Fibroblast of peridontal ligament (primary cell): Measurements from ENCODE around the gene SEC11A.
"Not testable (repeated sequence)": the region's sequence is repeated elsewhere in the genome, so short reads cannot be mapped to it uniquely, and the experiment has no call there.

Experiments used
- DNase-seq: peaks from one replicate; pipeline ENCODE4 v3.0.0-alpha.2; 2010; ENCODE audit errors: extremely low read depth

The SEC11A gene

DNA sequence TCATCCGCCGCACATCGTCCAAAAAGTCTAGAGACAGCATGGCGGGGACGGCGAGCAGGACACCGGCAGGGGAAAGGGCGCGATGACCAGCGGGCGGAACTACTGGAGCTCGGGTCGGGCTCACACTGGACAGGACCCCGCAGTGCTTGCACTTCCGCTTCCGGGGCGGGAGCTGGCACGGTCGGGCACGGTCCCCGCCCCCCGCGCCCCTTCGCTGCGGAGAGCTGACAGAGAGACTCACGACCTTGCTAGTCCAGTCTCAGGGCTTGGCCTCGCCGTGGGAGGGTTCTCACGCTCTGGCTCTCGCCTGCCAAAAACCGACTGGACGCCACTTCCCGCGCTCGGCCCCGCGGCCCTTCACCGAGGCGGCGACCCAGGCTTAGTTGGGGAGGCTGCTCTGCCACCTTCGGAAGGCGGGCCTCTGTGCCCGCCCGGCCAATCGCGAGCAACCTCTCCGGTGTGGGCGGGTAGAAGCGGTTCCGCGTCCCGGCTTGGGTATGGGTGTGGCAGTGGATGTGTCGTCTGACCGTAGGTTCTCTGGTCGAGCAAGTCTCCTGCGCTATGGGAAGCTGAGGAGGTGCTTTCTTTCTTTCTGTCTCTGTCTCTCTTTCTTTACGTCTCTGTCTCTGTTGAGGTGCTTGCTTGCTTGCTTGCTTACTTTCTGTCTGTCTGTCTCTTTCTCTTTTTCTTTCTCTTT lies at the start of gene SEC11A:
Gene SEC11A (minus strand): TSS at position 104 of the 697 bp plus-strand sequence. CDS start 64 bp downstream, at position 40.
- peak; percentile 91 for DNase-seq

DNA sequence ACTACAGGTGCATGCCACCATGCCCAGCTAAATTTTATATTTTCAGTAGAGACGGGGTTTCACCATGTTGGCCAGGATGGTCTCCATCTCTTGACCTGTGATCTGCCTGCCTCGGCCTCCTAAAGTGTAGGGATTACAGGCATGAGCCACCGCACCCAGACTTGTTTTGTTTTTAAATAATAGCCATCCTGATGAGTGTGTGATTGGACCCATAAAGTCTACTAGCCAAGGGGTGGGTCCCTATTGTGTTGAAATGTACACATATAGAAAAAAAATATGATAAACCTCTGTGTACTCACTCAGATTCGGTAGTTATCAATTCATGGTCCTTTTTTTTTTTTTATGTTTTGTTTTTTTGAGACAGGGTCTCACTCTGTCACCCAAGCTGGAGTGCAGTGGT lies 49.7 kb upstream of the SEC11A start:
- DNase-seq = no peak

DNA sequence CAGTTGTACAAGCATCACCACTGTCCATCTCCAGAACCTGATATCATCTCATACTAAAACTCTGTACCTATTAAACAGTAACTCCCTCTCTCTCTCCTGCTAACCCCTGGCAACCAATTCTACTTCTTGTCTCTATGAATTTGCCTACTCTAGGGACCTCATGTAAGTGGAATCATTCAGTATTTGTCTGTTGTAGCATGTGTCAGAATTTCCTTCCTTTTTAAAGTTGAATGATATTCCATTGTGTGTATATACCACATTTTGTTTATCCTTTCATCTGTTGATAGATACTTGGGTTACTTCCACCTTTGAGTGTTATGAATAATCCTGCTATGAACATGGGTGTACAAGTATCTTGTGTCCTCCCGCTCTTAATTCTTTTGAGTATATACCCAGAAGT lies 49.0 kb upstream of the SEC11A start:
- no peak for DNase-seq

DNA sequence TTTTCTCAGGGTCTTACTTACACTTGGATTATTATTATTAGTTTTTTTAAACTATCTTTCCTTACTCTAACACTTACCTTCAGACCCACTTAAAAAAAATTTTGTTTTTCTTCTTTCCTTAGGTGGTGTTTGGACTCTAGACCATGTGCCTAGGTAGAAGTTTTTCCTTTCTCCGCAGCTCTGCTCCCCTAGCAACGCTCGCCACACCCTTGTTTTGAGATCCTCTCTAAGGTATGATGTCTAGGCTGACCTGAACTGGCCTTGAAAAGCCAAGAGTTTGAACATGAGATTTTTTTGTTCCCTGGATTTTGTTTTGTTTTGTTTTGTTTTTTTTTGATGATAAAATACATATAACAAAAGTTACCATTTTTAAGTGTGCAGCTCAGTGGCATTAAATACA lies 48.6 kb upstream of the SEC11A start:
- DNase-seq = no peak

DNA sequence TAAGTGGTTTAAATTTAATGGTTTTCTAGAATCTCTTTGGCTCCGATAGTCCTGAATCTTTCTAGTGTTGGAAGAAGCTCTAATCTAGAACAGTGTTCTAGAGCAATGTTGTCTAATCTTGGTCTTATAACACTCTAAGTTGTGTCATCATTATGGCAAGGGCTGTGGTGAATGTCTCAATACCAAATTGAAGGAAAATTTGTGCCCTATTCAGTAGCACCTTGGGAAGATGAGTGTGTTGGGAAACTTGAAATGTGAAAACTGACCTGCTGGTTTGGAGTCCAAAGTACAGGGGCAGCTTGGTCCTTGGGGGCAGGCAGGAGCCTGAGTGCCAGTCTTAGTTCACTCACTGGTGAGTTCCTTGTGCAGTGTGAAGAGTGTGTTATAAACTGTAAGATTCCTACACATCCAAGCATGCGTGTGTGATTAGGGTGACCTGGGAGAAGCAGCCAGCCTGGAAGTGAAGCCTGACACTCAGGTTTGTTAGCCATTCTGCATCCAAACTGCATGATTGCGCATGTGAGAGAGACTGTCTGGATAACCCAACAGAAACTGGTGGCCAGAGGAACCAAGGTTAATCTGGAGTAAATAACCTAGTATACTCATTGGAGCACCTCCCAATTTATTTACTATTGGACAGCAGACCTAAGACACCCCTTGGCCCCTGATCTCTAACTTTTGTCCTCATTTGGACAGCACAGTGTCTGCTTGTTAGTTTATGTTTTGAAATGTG lies 47.1 kb upstream of the SEC11A start:
- DNase-seq = no peak

DNA sequence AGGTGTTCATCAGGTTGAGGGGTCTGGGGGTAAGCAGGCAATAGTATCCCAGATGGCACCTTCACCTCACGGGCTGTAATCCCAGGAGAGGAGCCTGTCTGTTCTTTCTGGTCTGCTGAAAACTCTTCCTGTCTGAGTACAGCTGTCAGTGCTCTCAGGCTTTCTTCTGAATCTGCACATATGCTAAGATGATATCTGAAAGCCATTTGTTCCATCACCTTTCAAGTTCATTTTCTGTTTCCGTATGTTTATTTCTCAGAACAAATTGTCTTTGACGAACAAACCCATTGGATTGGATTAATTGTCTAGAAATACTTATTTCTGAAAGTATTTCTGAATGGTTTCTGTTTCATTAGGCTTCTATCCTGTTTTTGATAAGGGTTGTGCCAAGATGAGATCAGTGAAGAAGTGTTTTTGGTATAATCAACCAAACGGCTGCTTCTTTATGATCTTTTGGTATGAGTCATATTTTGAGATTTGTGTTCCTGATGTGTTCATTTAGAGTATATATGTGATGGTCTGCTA lies 45.7 kb upstream of the SEC11A start:
- peak; percentile 13 for DNase-seq

DNA sequence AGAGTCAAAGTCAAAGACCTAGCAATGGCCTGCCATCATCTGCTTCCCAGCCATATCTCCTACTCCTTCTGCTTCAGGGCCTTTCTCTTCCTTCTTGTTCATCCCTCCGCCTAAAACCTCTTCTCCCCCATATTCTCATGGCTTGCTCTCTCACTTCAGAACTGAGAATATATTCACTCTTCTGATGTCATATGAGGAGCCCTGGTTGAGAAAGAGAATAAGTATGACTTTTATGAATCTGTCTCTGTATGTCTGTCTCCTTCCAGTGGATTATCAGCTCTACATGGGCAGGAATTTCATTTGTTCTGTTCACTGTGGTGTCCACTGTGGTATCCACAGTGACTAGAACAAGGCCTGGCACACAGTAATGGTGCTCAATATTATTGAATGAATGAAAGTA lies 44.3 kb upstream of the SEC11A start:
- no peak for DNase-seq

DNA sequence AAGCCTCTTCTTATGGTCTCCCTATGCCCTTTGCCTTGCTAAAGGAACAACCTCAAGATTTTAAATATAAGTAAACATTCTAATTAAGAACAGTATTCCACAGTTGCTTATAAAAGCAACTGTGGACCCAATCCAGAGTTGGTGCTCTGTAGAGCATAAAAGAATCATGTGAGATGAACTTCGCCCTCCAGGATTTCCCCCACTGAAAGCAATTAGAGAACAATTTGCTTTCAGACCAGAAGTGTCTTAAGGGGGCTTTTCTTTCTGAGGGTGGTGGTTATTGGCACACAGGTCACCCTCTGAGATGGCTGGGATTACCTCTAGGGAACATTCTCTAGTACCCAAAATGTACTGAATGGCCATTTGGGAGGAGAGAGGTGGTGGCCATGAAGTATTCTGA lies 43.1 kb upstream of the SEC11A start:
- no peak for DNase-seq

DNA sequence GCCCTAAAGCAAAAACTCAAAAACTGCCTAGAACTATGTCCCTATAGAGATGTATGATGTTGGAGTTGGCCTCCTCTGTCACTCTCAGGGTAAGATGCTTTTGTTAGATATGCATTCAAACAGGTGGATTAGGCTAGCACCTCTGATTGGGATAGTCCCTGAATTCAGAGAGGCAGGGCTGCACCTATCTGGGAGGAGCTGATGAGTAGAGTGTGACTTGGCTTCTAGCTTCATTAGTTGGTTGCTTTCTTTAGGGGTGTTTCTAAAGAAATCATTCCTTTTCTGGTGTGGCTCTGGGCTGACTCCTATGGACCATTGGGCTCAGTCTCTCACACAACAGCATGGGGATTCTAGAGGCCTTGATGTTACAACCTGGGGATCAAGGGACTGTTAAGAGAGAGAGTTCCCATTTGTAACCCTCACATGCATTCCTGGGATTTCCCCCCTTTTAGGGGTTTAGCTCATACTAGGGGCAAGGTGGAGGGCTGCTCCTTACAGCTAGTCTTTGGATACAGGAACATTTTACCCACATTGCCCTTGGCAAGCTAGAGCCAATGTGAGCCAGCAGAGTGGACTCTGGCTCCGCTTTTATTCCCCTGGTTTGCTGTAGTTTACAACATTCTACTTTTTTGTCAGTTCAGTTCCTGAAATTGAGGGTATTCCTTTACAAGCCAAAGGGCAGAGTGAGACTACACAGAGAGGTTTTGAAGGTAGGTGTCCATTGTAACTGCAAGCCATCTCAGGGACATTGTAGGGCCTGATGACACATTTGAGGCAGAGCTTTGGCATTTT lies 40.0 kb upstream of the SEC11A start:
- DNase-seq = no peak

DNA sequence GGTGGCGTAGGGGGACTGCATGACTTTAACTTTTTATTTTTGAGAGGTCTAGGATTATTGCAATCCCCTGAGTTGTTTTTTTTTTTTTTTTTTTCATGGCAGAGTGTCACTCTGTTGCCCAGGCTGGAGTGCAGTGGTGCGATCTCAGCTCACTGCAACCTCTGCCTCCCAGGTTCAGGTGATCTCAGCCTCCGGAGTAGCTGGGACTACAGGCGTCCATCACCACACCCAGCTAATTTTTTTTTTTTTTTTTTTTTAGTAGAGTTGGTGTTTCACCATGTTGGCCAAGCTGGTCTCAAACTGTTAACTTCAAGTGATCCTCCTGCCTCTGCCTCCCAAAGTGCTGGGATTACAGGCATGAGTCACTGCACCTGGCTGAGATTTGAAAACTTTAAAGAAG lies 39.0 kb upstream of the SEC11A start:
- not testable (repeated sequence) for DNase-seq

DNA sequence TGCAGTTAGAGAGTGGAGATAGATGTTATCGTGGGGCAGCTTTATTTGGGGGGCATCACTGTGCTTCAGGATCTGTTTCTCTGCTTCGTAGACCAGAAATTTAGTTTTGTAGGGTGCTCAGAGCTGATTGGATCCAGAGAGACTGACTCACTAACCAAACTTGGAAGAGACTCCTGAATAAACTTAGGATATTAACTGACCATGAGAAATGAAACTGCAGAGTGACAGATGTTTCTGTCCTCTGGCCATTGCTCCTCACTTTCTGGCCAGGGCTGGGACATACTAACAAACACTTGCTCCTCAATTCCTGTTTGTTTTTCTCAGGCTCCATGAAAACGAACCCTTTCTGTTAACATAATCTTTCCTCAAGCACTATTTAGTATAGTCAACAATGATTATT lies 36.8 kb upstream of the SEC11A start:
- DNase-seq = peak; percentile 61

DNA sequence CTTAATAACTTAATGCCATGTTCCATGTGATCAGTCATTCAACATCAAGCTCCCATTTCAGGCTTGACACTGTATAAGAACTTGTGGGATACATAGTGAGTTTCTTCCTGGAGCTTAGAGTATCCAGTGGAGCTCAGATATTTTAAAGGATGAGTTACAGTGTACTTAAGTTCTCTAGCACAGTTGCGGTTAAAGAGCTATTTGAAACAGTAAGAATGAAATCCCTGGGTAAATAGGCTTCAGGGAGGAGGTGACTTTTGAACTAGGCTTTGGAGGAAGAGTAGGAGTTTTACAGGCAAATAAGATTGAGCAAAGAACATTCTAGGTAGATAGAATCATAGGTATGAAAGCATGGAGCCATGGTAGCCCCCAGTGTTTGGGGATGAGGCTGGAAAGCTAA lies 36.3 kb upstream of the SEC11A start:
- DNase-seq = no peak

DNA sequence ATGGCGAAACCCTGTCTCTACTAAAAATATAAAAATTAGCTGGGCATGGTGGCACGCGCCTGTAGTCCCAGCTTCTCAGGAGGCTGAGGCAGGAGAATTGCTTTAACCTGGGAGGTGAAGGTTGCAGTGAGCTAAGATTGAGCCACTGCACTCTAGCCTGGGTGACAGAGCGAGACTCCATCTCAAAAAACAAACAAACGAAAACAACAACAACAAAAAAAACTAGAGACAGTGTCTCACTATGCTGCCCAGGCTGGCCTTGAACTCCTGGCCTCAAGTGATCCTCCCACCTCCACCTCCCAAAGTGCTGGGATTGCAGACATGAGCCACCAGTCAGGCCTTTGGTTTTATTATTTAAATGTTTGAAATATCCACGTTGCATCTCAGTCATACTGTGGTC lies 35.8 kb upstream of the SEC11A start:
- DNase-seq = not testable (repeated sequence)

DNA sequence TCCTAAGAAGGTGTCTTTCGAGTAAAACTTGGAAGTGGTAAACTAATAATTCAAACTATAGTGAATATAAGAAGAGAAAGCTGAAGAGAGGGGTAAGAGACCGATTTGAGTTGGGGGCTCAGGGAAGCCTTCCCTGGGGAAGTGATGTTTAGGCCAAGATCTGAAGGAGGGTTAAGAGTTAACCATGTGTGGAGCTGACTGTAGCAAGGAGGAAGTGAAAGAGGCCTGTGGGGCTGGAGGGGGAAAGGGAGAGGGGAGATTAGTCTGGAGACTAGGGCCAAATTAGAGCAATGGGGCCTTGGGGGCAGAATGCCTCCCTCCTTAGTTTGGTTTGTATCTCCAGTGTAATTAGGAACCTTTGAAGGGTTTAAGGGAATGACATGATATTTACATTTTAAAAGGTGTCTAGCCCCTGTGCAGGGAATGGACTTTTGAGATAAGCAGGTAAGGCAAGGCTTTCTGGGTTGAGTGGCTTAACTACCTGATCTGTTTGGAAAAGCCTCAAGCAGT lies 34.7 kb upstream of the SEC11A start:
- DNase-seq = no peak

DNA sequence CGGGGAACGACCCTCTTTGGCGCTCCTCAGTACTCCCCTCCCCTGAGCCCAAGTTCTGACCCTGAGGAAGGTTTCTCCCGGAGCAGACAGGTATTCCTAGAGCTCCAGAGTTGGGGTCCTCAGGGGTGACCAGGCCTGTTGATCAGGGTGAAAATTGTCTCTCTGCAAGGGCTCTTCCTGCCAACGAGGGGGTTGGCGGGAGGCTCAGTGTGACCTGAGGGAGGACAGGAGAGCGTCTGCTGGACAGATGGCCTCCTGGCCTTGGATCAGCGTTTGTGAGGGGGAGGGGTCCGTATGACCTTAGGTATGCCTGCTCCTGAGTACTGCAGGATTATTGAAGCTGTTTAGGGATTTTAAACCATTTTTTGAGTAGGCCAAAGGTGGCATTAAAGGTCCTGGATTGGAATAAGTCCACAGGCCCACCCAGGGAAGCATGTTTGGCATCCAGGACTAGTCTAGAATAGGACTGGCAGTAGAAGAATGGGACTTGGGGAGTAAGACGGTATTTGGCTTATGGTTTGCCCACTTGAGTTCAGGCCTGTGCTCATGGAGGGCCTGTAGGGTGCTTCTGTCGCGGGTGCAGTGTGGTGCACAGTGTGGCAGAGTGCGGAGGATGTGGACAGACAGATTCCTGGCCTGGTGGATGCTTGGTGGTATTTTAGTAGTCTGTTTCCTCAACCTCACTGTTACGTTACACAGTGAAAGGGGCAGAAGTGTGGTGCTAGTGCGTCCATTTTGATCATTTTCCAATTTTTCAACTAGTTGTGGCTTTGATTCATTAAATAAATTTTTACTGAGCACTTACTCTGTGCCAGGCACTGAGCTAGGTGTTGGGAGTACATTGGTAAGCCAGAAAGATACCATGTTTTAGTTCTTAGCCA lies 33.4 kb upstream of the SEC11A start:
- DNase-seq = peak; percentile 29

DNA sequence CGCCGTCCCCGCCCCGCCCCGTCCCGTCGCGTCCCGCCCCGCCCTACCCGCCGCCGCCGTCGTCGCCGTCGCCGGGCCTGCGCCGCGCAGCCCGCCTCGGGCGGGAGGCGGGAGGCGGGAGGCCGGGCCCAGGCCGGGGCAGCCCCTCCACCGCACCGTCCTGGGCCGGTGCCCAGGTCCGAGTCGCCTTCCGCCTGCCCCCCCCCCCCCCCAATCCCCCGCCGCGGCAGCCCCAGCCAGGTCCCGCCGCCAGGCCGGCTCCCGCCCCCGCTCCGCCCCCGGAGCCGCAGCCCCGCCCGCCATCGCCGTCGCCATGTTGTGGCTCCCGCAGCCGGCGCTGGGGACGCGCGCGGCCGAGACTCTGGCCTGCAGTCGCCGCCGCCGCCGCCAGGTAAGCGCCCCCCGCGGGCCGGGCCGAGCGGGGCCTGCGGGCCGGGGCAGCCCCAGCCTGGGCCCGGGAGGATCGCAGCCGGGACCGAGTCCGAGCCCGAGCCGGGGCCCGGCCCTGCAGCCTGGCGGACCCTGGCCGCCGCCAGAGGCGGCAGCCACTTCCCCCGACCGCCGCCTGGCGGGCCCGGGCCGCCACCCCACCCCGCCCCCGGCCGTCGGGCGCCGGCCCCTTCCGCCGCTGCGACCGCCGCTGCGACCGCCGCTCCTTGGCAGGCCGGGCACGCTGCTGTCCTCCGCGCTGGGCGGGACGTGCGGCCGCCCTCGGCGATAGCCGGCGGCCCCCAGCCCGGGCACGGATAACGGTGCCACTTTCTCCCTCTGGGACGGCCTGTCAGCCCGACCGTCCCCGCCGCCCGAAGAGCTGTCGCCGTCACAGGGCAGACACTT lies 32.6 kb upstream of the SEC11A start, which contains the start of gene ZNF592:
Gene ZNF592 (plus strand): TSS at position 319 of the 837 bp plus-strand sequence. CDS start 34,084 bp downstream, outside the sequence.
- DNase-seq = peak; percentile 66

DNA sequence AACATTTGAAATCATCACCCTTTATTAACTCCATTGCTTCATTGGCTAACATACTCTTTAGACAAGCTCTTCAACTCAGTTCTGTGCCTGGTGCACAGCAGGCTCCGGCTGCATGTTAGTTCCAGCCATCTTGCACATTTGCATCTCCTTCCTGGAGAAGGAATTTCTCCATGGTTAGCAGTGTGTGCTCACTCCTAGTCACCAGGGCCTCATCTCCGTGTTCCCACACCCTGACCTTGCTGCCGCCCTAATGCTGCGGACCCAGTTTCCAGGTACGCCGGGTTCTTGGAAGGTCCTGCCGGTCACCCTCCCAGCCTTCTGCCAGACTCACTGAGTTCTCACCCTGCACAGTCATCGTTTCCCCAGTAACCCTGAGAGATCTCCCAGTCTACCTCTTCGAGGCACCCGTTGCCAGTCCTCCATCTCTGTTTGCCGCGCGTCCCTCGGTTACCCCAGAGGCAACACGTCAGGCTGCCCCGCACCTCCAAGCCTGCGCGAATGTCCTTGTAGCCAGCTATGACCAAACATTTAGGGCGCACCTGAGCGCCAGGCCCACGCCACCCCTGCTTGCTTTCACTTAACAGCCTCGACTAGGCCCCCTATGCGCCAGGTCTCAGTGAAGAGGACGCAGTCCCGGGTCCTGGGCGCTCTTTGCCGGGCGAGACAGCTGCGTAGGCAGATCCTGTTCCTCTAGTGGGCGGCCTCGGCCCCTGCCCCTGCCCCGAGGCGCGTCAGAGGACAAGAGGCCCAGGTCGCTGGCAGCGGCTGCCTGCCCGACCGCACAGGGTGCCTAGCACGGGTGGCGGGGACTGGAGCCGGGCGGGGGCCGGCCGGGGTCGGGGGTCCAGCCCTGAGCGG lies 31.7 kb upstream of the SEC11A start:
- DNase-seq = peak; percentile 49

DNA sequence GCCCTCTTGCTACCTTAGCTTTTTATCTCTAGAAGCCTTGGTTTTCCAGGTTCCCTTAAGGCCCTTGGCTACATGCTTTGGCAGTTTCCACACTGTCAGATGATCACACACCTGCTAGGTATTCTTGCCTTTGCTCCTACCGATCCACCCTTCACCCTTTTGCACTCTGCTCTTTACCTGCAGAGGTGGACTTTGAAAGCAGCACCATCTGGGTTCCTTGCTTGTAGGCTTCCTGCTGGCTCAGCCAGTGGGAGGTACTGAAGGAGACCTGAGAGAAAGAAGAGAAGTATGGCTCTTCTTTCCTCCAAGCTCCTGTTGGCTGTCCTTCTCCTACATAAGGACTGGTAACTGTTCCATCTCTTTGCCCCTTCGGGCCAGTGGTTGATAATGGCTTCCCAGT lies 25.2 kb upstream of the SEC11A start:
- DNase-seq = no peak

DNA sequence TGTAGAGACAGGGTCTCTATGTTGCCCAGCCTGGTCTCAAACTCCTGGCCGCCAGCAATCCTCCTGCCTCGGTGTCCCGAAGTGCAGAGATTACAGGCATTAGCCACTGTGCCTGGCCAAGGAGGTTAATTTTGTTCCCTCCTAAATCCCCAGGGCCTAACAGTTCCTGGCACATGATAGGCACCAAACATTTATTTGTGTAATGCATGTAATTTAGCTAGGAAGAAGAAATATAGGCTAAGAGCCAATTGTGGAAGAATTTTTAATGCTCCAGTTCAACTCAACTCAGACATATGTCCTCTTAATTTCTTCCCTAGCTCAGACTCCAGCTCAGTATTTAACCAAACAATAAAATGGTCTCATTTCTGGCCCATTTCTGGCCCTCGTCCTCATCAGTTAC lies 24.8 kb upstream of the SEC11A start:
- DNase-seq = no peak
